Keratinocyte (primary cell): Measurements from ENCODE around the gene SEC24B.

Experiments
- EZH2 ChIP-seq: IDR thresholded peaks from one replicate; pipeline ENCODE4 v1.6.1; 2012; ENCODE audit warnings: inconsistent platforms, mild to moderate bottlenecking, low read length, moderate library complexity
- TF ChIP-seq, protein P1 (sequence below), 3 experiments: IDR thresholded peaks in 1 of 3; conservative IDR thresholded peaks in 1 of 3; optimal IDR thresholded peaks in 1 of 3; 2 replicates in 2 of 3; 3 replicates in 1 of 3; pipeline versions ENCODE3 to v1.5.1; 2011; ENCODE audit warnings: low read length in 3 of 3, mild to moderate bottlenecking in 3 of 3, moderate library complexity in 2 of 3, control low read depth in 1 of 3, inconsistent platforms in 1 of 3; ENCODE audit not compliant: insufficient read depth in 2 of 3; ENCODE audit errors: extremely low read depth in 1 of 3

DNA sequence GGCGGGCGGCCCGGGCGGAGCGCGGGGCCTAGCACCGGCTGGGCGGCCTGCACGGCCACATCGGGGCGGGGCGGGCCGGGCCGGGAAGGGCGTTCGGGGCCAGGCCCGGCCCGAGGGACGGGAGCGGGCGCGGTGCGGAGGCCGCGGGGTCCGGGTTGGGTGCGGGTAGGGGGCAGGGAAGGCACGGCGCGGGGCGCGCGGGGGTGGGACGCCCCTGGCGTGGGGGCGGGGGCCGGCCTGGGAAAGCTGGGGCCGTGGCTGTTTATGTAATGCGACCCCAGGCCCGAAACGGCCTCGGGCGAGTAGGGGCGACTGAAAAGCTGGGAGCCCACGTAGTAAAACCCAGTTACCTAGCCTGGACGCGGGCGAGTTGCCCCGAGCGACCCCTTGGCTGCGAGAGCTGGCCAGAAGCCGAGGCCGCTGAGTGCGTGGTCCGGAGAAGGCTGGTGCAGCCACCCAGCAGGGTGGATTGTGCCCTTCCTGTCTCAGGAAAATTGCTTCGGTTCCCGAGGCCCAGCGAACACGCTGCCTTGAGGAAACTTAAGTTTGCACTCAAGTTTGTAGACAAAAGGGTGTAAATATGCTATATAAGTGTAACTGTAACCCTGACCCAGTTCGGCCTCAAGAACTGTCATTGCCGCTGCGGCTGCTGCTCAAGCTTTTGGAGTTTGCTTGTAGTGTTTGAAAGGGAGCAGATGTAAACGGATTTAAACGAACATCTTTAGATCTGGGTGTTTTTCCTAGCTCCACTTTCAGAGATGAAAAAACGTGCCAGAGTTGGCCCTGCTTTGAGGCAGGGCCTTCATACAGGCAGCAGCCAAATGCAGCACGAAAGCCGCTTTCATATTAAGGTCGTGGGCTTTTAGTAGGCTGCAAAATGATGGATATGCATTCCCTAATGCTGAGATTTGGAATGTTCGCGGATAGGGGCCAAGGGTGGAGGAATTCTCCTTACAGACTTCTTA is 674 bp downstream of the SEC24B start:
- TF ChIP-seq, protein P1, sequence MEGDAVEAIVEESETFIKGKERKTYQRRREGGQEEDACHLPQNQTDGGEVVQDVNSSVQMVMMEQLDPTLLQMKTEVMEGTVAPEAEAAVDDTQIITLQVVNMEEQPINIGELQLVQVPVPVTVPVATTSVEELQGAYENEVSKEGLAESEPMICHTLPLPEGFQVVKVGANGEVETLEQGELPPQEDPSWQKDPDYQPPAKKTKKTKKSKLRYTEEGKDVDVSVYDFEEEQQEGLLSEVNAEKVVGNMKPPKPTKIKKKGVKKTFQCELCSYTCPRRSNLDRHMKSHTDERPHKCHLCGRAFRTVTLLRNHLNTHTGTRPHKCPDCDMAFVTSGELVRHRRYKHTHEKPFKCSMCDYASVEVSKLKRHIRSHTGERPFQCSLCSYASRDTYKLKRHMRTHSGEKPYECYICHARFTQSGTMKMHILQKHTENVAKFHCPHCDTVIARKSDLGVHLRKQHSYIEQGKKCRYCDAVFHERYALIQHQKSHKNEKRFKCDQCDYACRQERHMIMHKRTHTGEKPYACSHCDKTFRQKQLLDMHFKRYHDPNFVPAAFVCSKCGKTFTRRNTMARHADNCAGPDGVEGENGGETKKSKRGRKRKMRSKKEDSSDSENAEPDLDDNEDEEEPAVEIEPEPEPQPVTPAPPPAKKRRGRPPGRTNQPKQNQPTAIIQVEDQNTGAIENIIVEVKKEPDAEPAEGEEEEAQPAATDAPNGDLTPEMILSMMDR (optimal IDR thresholded peaks at IDR 0.05 in 1 of 3, IDR thresholded peaks at IDR 0.05 in 1 of 3, conservative IDR thresholded peaks at IDR 0.05 in 1 of 3; ENCODE audit: extremely low read depth in 1 of 3, insufficient read depth in 2 of 3, low read length in 3 of 3): no peak
- no peak for TF ChIP-seq EZH2
